Measurements from ENCODE around the gene LEAP2.
A peak's percentile ranks its signal among the peaks of the same experiment; 100 is the strongest.

Gene LEAP2

DNA sequence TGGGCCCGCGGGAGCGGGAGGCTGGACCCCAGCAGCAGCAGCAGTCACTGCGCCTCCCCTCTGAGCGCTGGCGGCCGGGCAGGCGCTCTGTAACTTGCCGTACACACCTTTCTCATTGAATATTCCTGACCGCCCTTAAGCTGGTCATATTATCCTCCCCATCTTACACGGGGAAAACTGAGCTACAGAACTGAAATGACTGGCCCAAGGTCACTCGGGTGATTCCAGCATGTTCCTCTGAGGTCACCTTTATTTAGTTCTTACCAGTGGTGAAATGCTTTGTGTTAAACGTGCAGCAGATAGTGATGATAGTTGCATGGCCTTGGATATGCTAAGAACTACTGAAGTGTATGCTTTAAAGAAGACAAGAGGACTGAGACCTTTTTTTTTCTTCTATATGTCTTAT lies 6.4 kb upstream of the LEAP2 start:
- H3K36me3 ChIP-seq (ENCODE audit: insufficient read depth, low read length): peaks cover 38% of the 10 kb centered on the region

GRCh38 chr5:132868754-132869153 lies 4.7 kb upstream of the LEAP2 start:
- Histone ChIP-seq H2AFZ (ENCODE audit: low read length) (no peak overlapping the region), H4K20me1 (ENCODE audit: insufficient read depth, low read length) (no peaks in the 10 kb centered on the region), H3F3A (ENCODE audit: insufficient read depth, low read length) (no peaks in the 10 kb centered on the region), H3K9me3 (ENCODE audit: low read length) (no peaks in the 10 kb centered on the region), H3K4me1 (ENCODE audit: insufficient read depth, low read length, severe bottlenecking) (peaks cover 15% of the 10 kb centered on the region), H3K36me3 (ENCODE audit: insufficient read depth, low read length) (peaks cover 55% of the 10 kb centered on the region), H3K9me2 (ENCODE audit: low read depth, low read length) (no peaks in the 10 kb centered on the region), H3K79me2 (ENCODE audit: insufficient read depth, low read length) (0 out of 2 replicates have a peak, but pooled peaks cover 5% of the 10 kb centered on the region), H3K27me3 (ENCODE audit: insufficient read depth, low read length) (no peaks in the 10 kb centered on the region), H3K4me3 (ENCODE audit: low read depth, low read length, poor library complexity, severe bottlenecking) (no peak overlapping the region), H3K4me2 (ENCODE audit: low read length) (no peak overlapping the region), H3K9ac (ENCODE audit: low read length) (no peak overlapping the region), H3K27ac (ENCODE audit: low read depth, low read length, poor library complexity, severe bottlenecking) (no peak overlapping the region)
- no peak for TF ChIP-seq CTCF (IDR thresholded peaks at IDR 0.05; ENCODE audit: low read length)
- no peak for TF ChIP-seq EZH2 (IDR thresholded peaks at IDR 0.05; ENCODE audit: borderline replicate concordance, low read length)

More for the DNA sequence above, 6.4 kb upstream of the LEAP2 start:
- TF ChIP-seq EZH2 (IDR thresholded peaks at IDR 0.05; ENCODE audit: borderline replicate concordance, low read length): no peak
- TF ChIP-seq CTCF (IDR thresholded peaks at IDR 0.05; ENCODE audit: low read length): no peak
- H3K9ac ChIP-seq (ENCODE audit: low read length): peak overlapping the region; percentile 91
- H3K27ac ChIP-seq (ENCODE audit: low read depth, low read length, poor library complexity, severe bottlenecking): peak overlapping the region; percentile 48
- 0 out of 2 replicates have a peak, but pooled peaks cover 5% of the 10 kb centered on the region for H3K79me2 ChIP-seq (ENCODE audit: insufficient read depth, low read length)
- H3K4me2 ChIP-seq (ENCODE audit: low read length): peak overlapping the region; percentile 81
- peak overlapping the region; percentile 93 for H3K4me3 ChIP-seq (ENCODE audit: low read depth, low read length, poor library complexity, severe bottlenecking)
- H3K27me3 ChIP-seq (ENCODE audit: insufficient read depth, low read length): no peaks in the 10 kb centered on the region
- peaks cover 15% of the 10 kb centered on the region for H3K4me1 ChIP-seq (ENCODE audit: insufficient read depth, low read length, severe bottlenecking)
- no peaks in the 10 kb centered on the region for H3K9me3 ChIP-seq (ENCODE audit: low read length)
- H3F3A ChIP-seq (ENCODE audit: insufficient read depth, low read length): no peaks in the 10 kb centered on the region
- no peaks in the 10 kb centered on the region for H4K20me1 ChIP-seq (ENCODE audit: insufficient read depth, low read length)
- H2AFZ ChIP-seq (ENCODE audit: low read length): no peak overlapping the region
- H3K9me2 ChIP-seq (ENCODE audit: low read depth, low read length): no peaks in the 10 kb centered on the region

DNA sequence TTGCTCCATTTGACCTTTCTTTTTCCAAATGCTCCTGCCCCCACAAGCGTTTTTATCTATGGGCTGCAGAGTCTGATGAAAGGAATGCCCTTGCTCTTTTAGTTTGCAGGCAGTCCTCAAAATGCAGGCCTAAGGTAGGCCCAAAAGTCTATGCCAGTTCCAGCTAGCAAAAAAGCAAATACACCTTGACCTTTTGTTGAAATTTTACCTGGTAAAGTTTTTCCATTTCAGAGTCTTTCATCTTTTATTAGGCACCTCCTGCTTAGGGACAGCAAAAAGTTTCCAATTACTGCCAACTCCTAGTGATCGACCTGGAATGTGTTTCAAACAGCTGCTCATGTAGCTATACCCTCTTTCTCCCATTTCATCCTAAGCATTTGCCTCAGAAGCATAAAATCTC lies 2.7 kb upstream of the LEAP2 start:
- no peaks in the 10 kb centered on the region for H4K20me1 ChIP-seq (ENCODE audit: insufficient read depth, low read length)
- H3K4me1 ChIP-seq (ENCODE audit: insufficient read depth, low read length, severe bottlenecking): peaks cover 11% of the 10 kb centered on the region
- H2AFZ ChIP-seq (ENCODE audit: low read length): no peak overlapping the region
- peaks cover 61% of the 10 kb centered on the region for H3K36me3 ChIP-seq (ENCODE audit: insufficient read depth, low read length)
- no peaks in the 10 kb centered on the region for H3K27me3 ChIP-seq (ENCODE audit: insufficient read depth, low read length)
- H3F3A ChIP-seq (ENCODE audit: insufficient read depth, low read length): no peaks in the 10 kb centered on the region
- H3K9me3 ChIP-seq (ENCODE audit: low read length): no peaks in the 10 kb centered on the region
- no peak for TF ChIP-seq EZH2 (IDR thresholded peaks at IDR 0.05; ENCODE audit: borderline replicate concordance, low read length)
- no peak for TF ChIP-seq CTCF (IDR thresholded peaks at IDR 0.05; ENCODE audit: low read length)
- H3K4me2 ChIP-seq (ENCODE audit: low read length): no peak overlapping the region
- H3K79me2 ChIP-seq (ENCODE audit: insufficient read depth, low read length): 0 out of 2 replicates have a peak, but pooled peaks cover 5% of the 10 kb centered on the region
- H3K9ac ChIP-seq (ENCODE audit: low read length): no peak overlapping the region
- H3K9me2 ChIP-seq (ENCODE audit: low read depth, low read length): no peaks in the 10 kb centered on the region
- no peak overlapping the region for H3K4me3 ChIP-seq (ENCODE audit: low read depth, low read length, poor library complexity, severe bottlenecking)
- H3K27ac ChIP-seq (ENCODE audit: low read depth, low read length, poor library complexity, severe bottlenecking): no peak overlapping the region
